Right lobe of liver (tissue), 4 donors: ENCODE data around the gene PPIE.
A peak's percentile ranks its signal among the peaks of the same experiment; 100 is the strongest.

Experiments used
- POLR2A ChIP-seq: fragments of 450-650 bp; IDR thresholded peaks from one replicate; pipeline ENCODE4 v1.6.1; 2017; ENCODE audit warnings: antibody characterized with exemption, mild to moderate bottlenecking
- TF ChIP-seq, protein P1 (sequence below), 4 donors: fragments of 200-600 bp in 3 of 4; fragments of 450-650 bp in 1 of 4; IDR thresholded peaks; one replicate each; pipeline versions ENCODE4 v1.5.1 to v1.8.0; 2016 to 2022; ENCODE audit warnings: antibody characterized with exemption in 4 of 4, mild to moderate bottlenecking in 2 of 4
- donor health status: DM: no; HTN: no; CAD: no.
- donor health status: DM: no; HTN: no; CAD: no.
- donor health status: DM: no; HTN: yes; CAD: no.

GRCh38 chr1:39720094-39720999 lies 18.3 kb upstream of the PPIE start:
- TF ChIP-seq, protein P1, sequence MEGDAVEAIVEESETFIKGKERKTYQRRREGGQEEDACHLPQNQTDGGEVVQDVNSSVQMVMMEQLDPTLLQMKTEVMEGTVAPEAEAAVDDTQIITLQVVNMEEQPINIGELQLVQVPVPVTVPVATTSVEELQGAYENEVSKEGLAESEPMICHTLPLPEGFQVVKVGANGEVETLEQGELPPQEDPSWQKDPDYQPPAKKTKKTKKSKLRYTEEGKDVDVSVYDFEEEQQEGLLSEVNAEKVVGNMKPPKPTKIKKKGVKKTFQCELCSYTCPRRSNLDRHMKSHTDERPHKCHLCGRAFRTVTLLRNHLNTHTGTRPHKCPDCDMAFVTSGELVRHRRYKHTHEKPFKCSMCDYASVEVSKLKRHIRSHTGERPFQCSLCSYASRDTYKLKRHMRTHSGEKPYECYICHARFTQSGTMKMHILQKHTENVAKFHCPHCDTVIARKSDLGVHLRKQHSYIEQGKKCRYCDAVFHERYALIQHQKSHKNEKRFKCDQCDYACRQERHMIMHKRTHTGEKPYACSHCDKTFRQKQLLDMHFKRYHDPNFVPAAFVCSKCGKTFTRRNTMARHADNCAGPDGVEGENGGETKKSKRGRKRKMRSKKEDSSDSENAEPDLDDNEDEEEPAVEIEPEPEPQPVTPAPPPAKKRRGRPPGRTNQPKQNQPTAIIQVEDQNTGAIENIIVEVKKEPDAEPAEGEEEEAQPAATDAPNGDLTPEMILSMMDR (IDR thresholded peaks at IDR 0.05) = peak; percentile 72 to 81 (median 76)
- TF ChIP-seq POLR2A = no peak
